GM19035 (cell line): ENCODE measurements around the gene ZFYVE21.

Source experiments
- ATAC-seq: cut with Tn5 transposase; IDR thresholded peaks from one replicate; pipeline ENCODE4 v1.9.1; 2021; ENCODE audit not compliant: unreplicated experiment

ZFYVE21 gene

GRCh38 chr14:103704708-103705107 is 10.9 kb upstream of the ZFYVE21 start:
- ATAC-seq: no peak

- ATAC-seq: no peak
Measured at GRCh38 chr14:103705118-103705503, 10.5 kb upstream of the ZFYVE21 start.

GRCh38 chr14:103705504-103706284 is 9.9 kb upstream of the ZFYVE21 start:
- ATAC-seq: no peak

GRCh38 chr14:103706551-103707328 is 8.9 kb upstream of the ZFYVE21 start:
- ATAC-seq: no peak

- no peak for ATAC-seq
Measured at GRCh38 chr14:103707329-103708263, 8.0 kb upstream of the ZFYVE21 start.

- no peak for ATAC-seq
Measured at GRCh38 chr14:103708750-103709187, 6.8 kb upstream of the ZFYVE21 start.

- ATAC-seq: no peak
Measured at GRCh38 chr14:103709814-103710213, 5.8 kb upstream of the ZFYVE21 start.

- ATAC-seq: no peak
Measured at GRCh38 chr14:103710771-103711377, 4.7 kb upstream of the ZFYVE21 start.

- ATAC-seq: no peak
Measured at GRCh38 chr14:103711516-103712431, 3.8 kb upstream of the ZFYVE21 start.

GRCh38 chr14:103712633-103713247 is 2.9 kb upstream of the ZFYVE21 start:
- no peak for ATAC-seq

GRCh38 chr14:103713304-103714062 is 2.1 kb upstream of the ZFYVE21 start:
- ATAC-seq: no peak

GRCh38 chr14:103714063-103714724 is 1.4 kb upstream of the ZFYVE21 start:
- ATAC-seq: no peak

- peak; percentile 2 for ATAC-seq
Measured at GRCh38 chr14:103716091-103716801, 636 bp downstream of the ZFYVE21 start.

GRCh38 chr14:103716899-103717411 is 1.3 kb downstream of the ZFYVE21 start:
- no peak for ATAC-seq

GRCh38 chr14:103718572-103718971 is 3.0 kb downstream of the ZFYVE21 start:
- ATAC-seq: no peak

- ATAC-seq: no peak
Measured at GRCh38 chr14:103719751-103720150, 4.1 kb downstream of the ZFYVE21 start.
